ENCODE results near the gene FOXD2.

DNA sequence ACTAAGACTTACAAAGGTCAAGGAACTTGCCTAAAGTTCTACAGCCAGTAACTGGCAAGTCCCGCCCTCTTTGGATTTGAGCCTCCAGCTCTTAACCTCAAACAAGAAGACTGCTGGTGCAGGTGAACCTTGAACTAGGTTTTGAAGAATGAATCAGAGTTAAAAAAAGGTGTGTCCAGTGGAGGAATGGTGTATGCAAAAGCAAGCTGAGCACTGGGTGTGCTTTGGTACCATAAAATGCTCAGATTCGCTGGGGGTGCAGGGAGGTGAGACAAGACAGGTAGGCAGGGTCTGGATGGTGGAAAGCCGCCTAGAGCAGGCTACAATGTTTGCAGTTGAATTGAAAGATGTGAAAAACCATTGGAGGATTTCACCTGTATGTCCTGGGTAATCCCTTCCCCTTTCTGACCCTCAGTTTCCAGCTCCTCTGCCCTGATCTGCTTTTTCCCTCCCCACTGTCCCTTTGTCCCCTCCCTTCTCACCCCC is 39.8 kb downstream of the FOXD2 start:
- TF ChIP-seq, protein P1, sequence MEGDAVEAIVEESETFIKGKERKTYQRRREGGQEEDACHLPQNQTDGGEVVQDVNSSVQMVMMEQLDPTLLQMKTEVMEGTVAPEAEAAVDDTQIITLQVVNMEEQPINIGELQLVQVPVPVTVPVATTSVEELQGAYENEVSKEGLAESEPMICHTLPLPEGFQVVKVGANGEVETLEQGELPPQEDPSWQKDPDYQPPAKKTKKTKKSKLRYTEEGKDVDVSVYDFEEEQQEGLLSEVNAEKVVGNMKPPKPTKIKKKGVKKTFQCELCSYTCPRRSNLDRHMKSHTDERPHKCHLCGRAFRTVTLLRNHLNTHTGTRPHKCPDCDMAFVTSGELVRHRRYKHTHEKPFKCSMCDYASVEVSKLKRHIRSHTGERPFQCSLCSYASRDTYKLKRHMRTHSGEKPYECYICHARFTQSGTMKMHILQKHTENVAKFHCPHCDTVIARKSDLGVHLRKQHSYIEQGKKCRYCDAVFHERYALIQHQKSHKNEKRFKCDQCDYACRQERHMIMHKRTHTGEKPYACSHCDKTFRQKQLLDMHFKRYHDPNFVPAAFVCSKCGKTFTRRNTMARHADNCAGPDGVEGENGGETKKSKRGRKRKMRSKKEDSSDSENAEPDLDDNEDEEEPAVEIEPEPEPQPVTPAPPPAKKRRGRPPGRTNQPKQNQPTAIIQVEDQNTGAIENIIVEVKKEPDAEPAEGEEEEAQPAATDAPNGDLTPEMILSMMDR (IDR thresholded peaks at IDR 0.05; ENCODE audit: insufficient read depth, low read depth, low read length) = no peak
- no peak for TF ChIP-seq EZH2 (IDR thresholded peaks at IDR 0.05; ENCODE audit: insufficient read depth, low read length)

Measured in astrocyte (in vitro differentiated cells and primary cell).